Natural killer cell (primary cell): Measurements from ENCODE around the gene ABCC4. TPM values are rescaled to one million over a fixed set of nuclear protein-coding genes. Genes with fewer than 3 reads are reported as not detected.

Experiments used
- ATAC-seq, 3 donors: fragments of 150-1000 bp in 2 of 3; fragments of 200-7000 bp in 1 of 3; cut with Tn5 transposase; 1 replicate in 1 of 3; 2 replicates in 2 of 3; pipeline ENCODE4 v1.10.0; 2021; ENCODE audit warnings: mild to moderate bottlenecking in 2 of 3, moderate library complexity in 2 of 3
- DNase-seq, 2 donors: peaks; one replicate each; pipeline versions ENCODE4 v3.0.0 to v3.0.0-alpha.2; 2013 to 2021; ENCODE audit warnings: mixed read lengths in 1 of 2
- H3K27ac ChIP-seq: one replicate; pipeline ENCODE4 v1.5.1; 2013; ENCODE audit warnings: mild to moderate bottlenecking, low read length
- H3K27me3 ChIP-seq: one replicate; pipeline ENCODE4 v1.6.1; 2013; ENCODE audit warnings: low read length; ENCODE audit not compliant: control insufficient read depth, insufficient read depth
- H3K36me3 ChIP-seq: one replicate; pipeline ENCODE4 v1.6.1; 2013; ENCODE audit warnings: low read length; ENCODE audit not compliant: control insufficient read depth, insufficient read depth
- H3K4me1 ChIP-seq: one replicate; pipeline ENCODE4 v1.6.1; 2013; ENCODE audit warnings: low read length; ENCODE audit not compliant: control insufficient read depth, insufficient read depth
- H3K4me3 ChIP-seq: one replicate; pipeline ENCODE4 v1.5.1; 2013; ENCODE audit warnings: low read length
- H3K9me3 ChIP-seq: one replicate; pipeline ENCODE4 v1.6.1; 2013; ENCODE audit warnings: low read length; ENCODE audit not compliant: control insufficient read depth, insufficient read depth
- H3K27ac Mint-ChIP-seq, 2 donors: one replicate each; pipeline ENCODE4 v1.8.0; 2022; ENCODE audit warnings: mild to moderate bottlenecking in 2 of 2, mixed read lengths in 2 of 2, moderate library complexity in 1 of 2
- H3K27me3 Mint-ChIP-seq, 2 donors: one replicate each; pipeline ENCODE4 v1.8.0; 2022; ENCODE audit warnings: low read depth in 2 of 2, mixed read lengths in 2 of 2
- H3K36me3 Mint-ChIP-seq: one replicate; pipeline ENCODE4 v1.8.0; 2022; ENCODE audit warnings: mixed read lengths
- H3K4me1 Mint-ChIP-seq, 2 donors: one replicate each; pipeline ENCODE4 v1.8.0; 2022; ENCODE audit warnings: mixed read lengths in 2 of 2
- H3K4me3 Mint-ChIP-seq: one replicate; pipeline ENCODE4 v1.8.0; 2022; ENCODE audit warnings: mild to moderate bottlenecking, moderate library complexity, mixed read lengths
- H3K9me3 Mint-ChIP-seq, 2 donors: one replicate each; pipeline ENCODE4 v1.8.0; 2022; ENCODE audit warnings: mixed read lengths in 2 of 2
- CTCF ChIP-seq: fragments of 200-600 bp; IDR thresholded peaks from one replicate; pipeline ENCODE4 v1.8.0; 2022; ENCODE audit warnings: antibody characterized with exemption
- WGBS: methylation state at CpG from one replicate; pipeline ENCODE4 v1.1.7; 2013; ENCODE audit warnings: missing lambda C conversion rate; ENCODE audit not compliant: insufficient coverage; 5-methylcytosine and 5-hydroxymethylcytosine counted together
- intact Hi-C: fragments of 100-400 bp; cut with micrococcal nuclease; formaldehyde crosslinking; loops from one replicate; pipeline ENCODE4 v1.14.2; 2022
- total RNA-seq, 4 donors: library from RNA; stranded (reverse); fragments of 120-200 nt in 1 of 4; gene quantifications; one replicate each; pipeline versions ENCODE4 v1.2.3 to v1.2.4, GENCODE V29; 2013 to 2022

The ABCC4 gene
- total RNA-seq, 3 donors from 2014 or later (not counting 1 experiment from before 2014, with no cell fraction given), result 4.8 to 10.3 (median 6.5) TPM

GRCh38 chr13:95074820-95075219 is 226.4 kb downstream of the ABCC4 start:
- H3K27me3 Mint-ChIP-seq, result no peaks in the 10 kb centered on the region
- H3K4me3 Mint-ChIP-seq, result no peak overlapping the region
- ATAC-seq (no peak), DNase-seq (no peak)
- H3K9me3 Mint-ChIP-seq, result no peaks in the 10 kb centered on the region
- no peak overlapping the region for H3K4me3 ChIP-seq
- H3K36me3 Mint-ChIP-seq, result no peaks in the 10 kb centered on the region
- H3K4me1 Mint-ChIP-seq, result no peaks in the 10 kb centered on the region
- no peaks in the 10 kb centered on the region for H3K4me1 ChIP-seq
- H3K27ac Mint-ChIP-seq, result no peak overlapping the region
- H3K27me3 ChIP-seq, result no peaks in the 10 kb centered on the region
- intact Hi-C loops, result no loop called here
- 93% methylated on average over 3 of the region's 3 CpGs for whole genome bisulfite sequencing
- no peak overlapping the region for H3K27ac ChIP-seq
- peaks cover 5% of the 10 kb centered on the region for H3K36me3 ChIP-seq
- no peak for TF ChIP-seq CTCF
- no peaks in the 10 kb centered on the region for H3K9me3 ChIP-seq

- no peaks in the 10 kb centered on the region for H3K36me3 Mint-ChIP-seq
- 97% methylated on average over 6 of the region's 7 CpGs for WGBS
- H3K9me3 ChIP-seq, result no peaks in the 10 kb centered on the region
- H3K36me3 ChIP-seq, result peaks cover 5% of the 10 kb centered on the region
- H3K4me3 ChIP-seq, result no peak overlapping the region
- no peak for TF ChIP-seq CTCF
- intact Hi-C loops, result no loop called here
- no peak for ATAC-seq
- H3K9me3 Mint-ChIP-seq, result no peaks in the 10 kb centered on the region
- H3K27me3 Mint-ChIP-seq, result no peaks in the 10 kb centered on the region
- H3K27ac Mint-ChIP-seq, result no peak overlapping the region
- no peaks in the 10 kb centered on the region for H3K27me3 ChIP-seq
- no peak overlapping the region for H3K4me3 Mint-ChIP-seq
- no peak for DNase-seq
- H3K4me1 ChIP-seq, result no peaks in the 10 kb centered on the region
- H3K27ac ChIP-seq, result no peak overlapping the region
- H3K4me1 Mint-ChIP-seq, result no peaks in the 10 kb centered on the region
Measured at GRCh38 chr13:95073747-95074311, 227.4 kb downstream of the ABCC4 start.

- H3K4me3 ChIP-seq, result no peak overlapping the region
- no peaks in the 10 kb centered on the region for H3K9me3 ChIP-seq
- 84% methylated on average over 3 of the region's 3 CpGs for WGBS
- no peak for ATAC-seq
- Mint-ChIP-seq H3K9me3 (no peaks in the 10 kb centered on the region), H3K4me1 (no peaks in the 10 kb centered on the region), H3K27me3 (no peaks in the 10 kb centered on the region), H3K27ac (no peak overlapping the region), H3K36me3 (peaks cover 4% of the 10 kb centered on the region), H3K4me3 (no peak overlapping the region)
- no peak overlapping the region for H3K27ac ChIP-seq
- intact Hi-C loops, result no loop called here
- peaks cover 5% of the 10 kb centered on the region for H3K36me3 ChIP-seq
- no peaks in the 10 kb centered on the region for H3K27me3 ChIP-seq
- no peak for DNase-seq
- H3K4me1 ChIP-seq, result no peaks in the 10 kb centered on the region
- no peak for TF ChIP-seq CTCF
Measured at GRCh38 chr13:95067303-95067702, 233.9 kb downstream of the ABCC4 start.

- Mint-ChIP-seq H3K4me3 (no peak overlapping the region), H3K4me1 (no peaks in the 10 kb centered on the region), H3K27me3 (no peaks in the 10 kb centered on the region), H3K27ac (no peak overlapping the region), H3K36me3 (peaks cover 6% of the 10 kb centered on the region), H3K9me3 (no peaks in the 10 kb centered on the region)
- H3K27me3 ChIP-seq, result no peaks in the 10 kb centered on the region
- DNase-seq, result no peak
- intact Hi-C loops, result no loop called here
- H3K9me3 ChIP-seq, result no peaks in the 10 kb centered on the region
- no peak for ATAC-seq
- 85% methylated on average over 3 of the region's 3 CpGs for WGBS
- H3K36me3 ChIP-seq, result no peaks in the 10 kb centered on the region
- no peaks in the 10 kb centered on the region for H3K4me1 ChIP-seq
- TF ChIP-seq CTCF, result no peak
- H3K4me3 ChIP-seq, result no peak overlapping the region
- H3K27ac ChIP-seq, result no peak overlapping the region
Measured at GRCh38 chr13:95060014-95060519, 241.2 kb downstream of the ABCC4 start.
